Activated CD4-positive, alpha-beta T cell treated with anti-CD3 and anti-CD28 coated beads, Interleukin-2, amount 10 ng/mL, durations not matched to agents 7 days and 5 days (primary cell): Measurements from ENCODE around the gene SLFN5. TPM values are rescaled to one million over a fixed set of nuclear protein-coding genes. Genes with fewer than 3 reads are reported as not detected.

Experiments used
- total RNA-seq, 2 experiments: library from RNA; stranded (reverse); gene quantifications; one replicate each; pipeline ENCODE4 v1.2.3, GENCODE V29; 2021

SLFN5 gene
- total RNA-seq, 2 experiments from 2014 or later: 199 to 212 TPM

Other genes starting within 250 kb of the SLFN5 start
- 10 to 100 TPM; 36.0 to 40.1 TPM for gene RFFL, start 179.4 kb upstream of the SLFN5 start, total RNA-seq
- 10 to 100 TPM; 26.7 to 41.6 TPM for gene RAD51D, start 123.2 kb upstream of the SLFN5 start, total RNA-seq
- not detected for gene FNDC8, start 121.5 kb upstream of the SLFN5 start, total RNA-seq
- 10 to 100 TPM; 15.7 to 19.7 TPM for gene NLE1, start 100.8 kb upstream of the SLFN5 start, total RNA-seq
- under 1 TPM; 0.10 TPM for gene UNC45B, start 95.3 kb upstream of the SLFN5 start, total RNA-seq
- gene SLC35G3, start 48.7 kb upstream of the SLFN5 start, total RNA-seq: not detected
- 10 to 100 TPM; 32.1 to 32.9 TPM for gene SLFN11, start 130.5 kb downstream of the SLFN5 start, total RNA-seq
- 10 to 100 TPM in 1 of 2 experiments, 1 to 10 TPM in 1; 9.6 to 11.7 TPM for gene SLFN12, start 189.4 kb downstream of the SLFN5 start, total RNA-seq
- gene SLFN13, start 205.7 kb downstream of the SLFN5 start, total RNA-seq: 10 to 100 TPM; 50.4 to 53.6 TPM